ENCODE data around the gene ZNF182. TPM values are rescaled to one million over a fixed set of nuclear protein-coding genes. Genes with fewer than 3 reads are reported as not detected.

Gene ZNF182
- total and polyA plus RNA-seq, 9 of the 15 experiments (the other 6 are each of a cell fraction or from before 2014, with no cell fraction given), result 0.59 to 5.0 (median 3.9) TPM

- TF ChIP-seq NFRKB (IDR thresholded peaks at IDR 0.05; ENCODE audit: low read depth) (no peak), ZNF280B (CRISPR knock-in tag; IDR thresholded peaks at IDR 0.05) (no peak)
Measured at GRCh38 chrX:48003758-48004457, at the start of gene ZNF182 (continued).

GRCh38 chrX:48046846-48047245, 43.1 kb upstream of the ZNF182 start:
- H3K36me3 ChIP-seq (ENCODE audit: control insufficient read depth, insufficient read depth, low read length), result no peaks in the 10 kb centered on the region
- no peaks in the 10 kb centered on the region for H4K20me1 ChIP-seq (replicated peaks; ENCODE audit: control insufficient read depth, insufficient read depth, low read length)
- no peaks in the 10 kb centered on the region; a peak in 1 of 5 replicates for H3K4me1 ChIP-seq (replicated peaks in 1 of 2; ENCODE audit: control insufficient read depth in 2 of 2, insufficient read depth in 2 of 2, low read length in 2 of 2)
- H3K79me2 ChIP-seq (ENCODE audit: control insufficient read depth, insufficient read depth, low read length), result no peaks in the 10 kb centered on the region
- H3K4me2 ChIP-seq (ENCODE audit: insufficient read depth, low read length), result no peak overlapping the region
- H2AFZ ChIP-seq (ENCODE audit: low read depth, low read length), result no peak overlapping the region
- no peak overlapping the region for H3K27ac ChIP-seq (ENCODE audit: extremely low read depth, low read depth, low read length)
- H3K27me3 ChIP-seq (ENCODE audit: control insufficient read depth in 2 of 2, insufficient read depth in 2 of 2, low read length in 2 of 2), result no peaks in the 10 kb centered on the region; a peak in 1 of 5 replicates
- 0% methylated on average over 5 of the region's 5 CpGs for WGBS (ENCODE audit: insufficient coverage, low coverage, missing lambda C conversion rate)
- DNase-seq (ENCODE audit: extremely low read depth in 1 of 4, low spot score in 3 of 4), result no peak
- intact Hi-C loops (cut with micrococcal nuclease) (no loop called here), in situ Hi-C loops (cut with MboI) (loop anchor here (25.0 kb wide), 1 partner anchor 535 kb away; no protein-coding TSS in a partner anchor)
- H3K9me1 ChIP-seq (ENCODE audit: control insufficient read depth, insufficient read depth, low read length), result no peaks in the 10 kb centered on the region
- H3K9me3 ChIP-seq (replicated peaks; ENCODE audit: control insufficient read depth, insufficient read depth, low read depth, low read length), result no peaks in the 10 kb centered on the region
- ChIA-PET CTCF (ENCODE audit: low intra/inter-chr PET ratio) (no interaction called here), POLR2A (no interaction called here)
- no TSS peak for BruUV-seq (replicated peaks)
- no peak for ATAC-seq
- H3K4me3 ChIP-seq, result no peak overlapping the region
- no peak for FAIRE-seq
- no peak overlapping the region for H3K9ac ChIP-seq (ENCODE audit: insufficient read depth in 1 of 2, low read depth in 2 of 2, low read length in 2 of 2)
- no peak for TF ChIP-seq ZNF311 (CRISPR knock-in tag; IDR thresholded peaks at IDR 0.05)
- no peak for TF ChIP-seq ZBTB9 (CRISPR knock-in tag; IDR thresholded peaks at IDR 0.05)
- no peak for TF ChIP-seq ELF4 (CRISPR knock-in tag; IDR thresholded peaks at IDR 0.05)
- TF ChIP-seq MXI1 (IDR thresholded peaks at IDR 0.05; ENCODE audit: low read depth, low read length), result no peak
- TF ChIP-seq ZNF436 (CRISPR knock-in tag; IDR thresholded peaks at IDR 0.05), result no peak
- TF ChIP-seq PRMT5 (CRISPR knock-in tag; IDR thresholded peaks at IDR 0.05), result no peak
- TF ChIP-seq SNIP1 (IDR thresholded peaks at IDR 0.05; ENCODE audit: low read depth), result no peak
- TF ChIP-seq SIRT6 (IDR thresholded peaks at IDR 0.05; ENCODE audit: low read depth, low read length), result no peak
- no peak for TF ChIP-seq MEF2A (IDR thresholded peaks at IDR 0.05; ENCODE audit: control insufficient read depth, low read depth, low read length)
- TF ChIP-seq PHTF2 (CRISPR knock-in tag; IDR thresholded peaks at IDR 0.05), result no peak
- no peak for TF ChIP-seq HDAC2 (IDR thresholded peaks at IDR 0.05)
- TF ChIP-seq DEAF1 (CRISPR knock-in tag; IDR thresholded peaks at IDR 0.05), result no peak
- TF ChIP-seq MYC (IDR thresholded peaks at IDR 0.05; ENCODE audit: low read depth, low read length), result no peak
- no peak for TF ChIP-seq MYC (CRISPR knock-in tag; IDR thresholded peaks at IDR 0.05; ENCODE audit: borderline replicate concordance, low read depth)
- TF ChIP-seq GABPB2 (CRISPR knock-in tag; conservative IDR thresholded peaks at IDR 0.05), result no peak

Data from K562 (cell line).